ENCODE measurements around the gene MCTP1.

Gene MCTP1

GRCh38 chr5:95069021-95069420 is 215.9 kb downstream of the MCTP1 start:
- DNase-seq (ENCODE audit: insufficient read length) (no peak), FAIRE-seq (no peak)
- TF ChIP-seq POLR2AphosphoS5 (IDR thresholded peaks at IDR 0.05; ENCODE audit: low read depth, low read length): no peak
- TF ChIP-seq TAF1 (IDR thresholded peaks at IDR 0.05; ENCODE audit: borderline replicate concordance, low read depth, low read length): no peak
- TF ChIP-seq POLR2A (IDR thresholded peaks at IDR 0.05; ENCODE audit: low read depth, low read length): no peak

- peak; percentile 69 for FAIRE-seq
- no peak for DNase-seq (ENCODE audit: insufficient read length)
- TF ChIP-seq POLR2AphosphoS5 (IDR thresholded peaks at IDR 0.05; ENCODE audit: low read depth, low read length) (no peak), POLR2A (IDR thresholded peaks at IDR 0.05; ENCODE audit: low read depth, low read length) (no peak)
These were observed 216.5 kb downstream of the MCTP1 start for GRCh38 chr5:95068289-95068910.

GRCh38 chr5:95066048-95066447 is 218.8 kb downstream of the MCTP1 start:
- TF ChIP-seq TAF1 (IDR thresholded peaks at IDR 0.05; ENCODE audit: borderline replicate concordance, low read depth, low read length) (no peak), POLR2AphosphoS5 (IDR thresholded peaks at IDR 0.05; ENCODE audit: low read depth, low read length) (no peak), POLR2A (IDR thresholded peaks at IDR 0.05; ENCODE audit: low read depth, low read length) (no peak)
- DNase-seq (ENCODE audit: insufficient read length) (no peak), FAIRE-seq (peak; percentile 14)

GRCh38 chr5:95063492-95063891 is 221.4 kb downstream of the MCTP1 start:
- DNase-seq (ENCODE audit: insufficient read length) (no peak), FAIRE-seq (no peak)
- no peak for TF ChIP-seq POLR2AphosphoS5 (IDR thresholded peaks at IDR 0.05; ENCODE audit: low read depth, low read length)
- TF ChIP-seq TAF1 (IDR thresholded peaks at IDR 0.05; ENCODE audit: borderline replicate concordance, low read depth, low read length): no peak
- no peak for TF ChIP-seq POLR2A (IDR thresholded peaks at IDR 0.05; ENCODE audit: low read depth, low read length)

- DNase-seq (ENCODE audit: insufficient read length) (no peak), FAIRE-seq (no peak)
- TF ChIP-seq POLR2AphosphoS5 (IDR thresholded peaks at IDR 0.05; ENCODE audit: low read depth, low read length) (no peak), TAF1 (IDR thresholded peaks at IDR 0.05; ENCODE audit: borderline replicate concordance, low read depth, low read length) (no peak), POLR2A (IDR thresholded peaks at IDR 0.05; ENCODE audit: low read depth, low read length) (no peak)
These were observed 224.8 kb downstream of the MCTP1 start for GRCh38 chr5:95060098-95060497.

- no peak for DNase-seq (ENCODE audit: insufficient read length)
- FAIRE-seq: no peak
- TF ChIP-seq TAF1 (IDR thresholded peaks at IDR 0.05; ENCODE audit: borderline replicate concordance, low read depth, low read length) (no peak), POLR2AphosphoS5 (IDR thresholded peaks at IDR 0.05; ENCODE audit: low read depth, low read length) (no peak), POLR2A (IDR thresholded peaks at IDR 0.05; ENCODE audit: low read depth, low read length) (no peak)
These were observed 225.3 kb downstream of the MCTP1 start for GRCh38 chr5:95059636-95060035.

- no peak for FAIRE-seq
- no peak for DNase-seq (ENCODE audit: insufficient read length)
- no peak for TF ChIP-seq POLR2A (IDR thresholded peaks at IDR 0.05; ENCODE audit: low read depth, low read length)
- TF ChIP-seq POLR2AphosphoS5 (IDR thresholded peaks at IDR 0.05; ENCODE audit: low read depth, low read length): no peak
- no peak for TF ChIP-seq TAF1 (IDR thresholded peaks at IDR 0.05; ENCODE audit: borderline replicate concordance, low read depth, low read length)
These were observed 227.3 kb downstream of the MCTP1 start for GRCh38 chr5:95057615-95058014.

- no peak for DNase-seq (ENCODE audit: insufficient read length)
- no peak for TF ChIP-seq POLR2A (IDR thresholded peaks at IDR 0.05; ENCODE audit: low read depth, low read length)
- no peak for TF ChIP-seq TAF1 (IDR thresholded peaks at IDR 0.05; ENCODE audit: borderline replicate concordance, low read depth, low read length)
- no peak for TF ChIP-seq POLR2AphosphoS5 (IDR thresholded peaks at IDR 0.05; ENCODE audit: low read depth, low read length)
- FAIRE-seq: no peak
These were observed 231.6 kb downstream of the MCTP1 start for GRCh38 chr5:95053253-95053652.

- DNase-seq (ENCODE audit: insufficient read length) (no peak), FAIRE-seq (no peak)
- no peak for TF ChIP-seq POLR2AphosphoS5 (IDR thresholded peaks at IDR 0.05; ENCODE audit: low read depth, low read length)
These were observed 234.2 kb downstream of the MCTP1 start for GRCh38 chr5:95050708-95051107.

GRCh38 chr5:95048628-95049027 is 236.3 kb downstream of the MCTP1 start:
- FAIRE-seq (no peak), DNase-seq (ENCODE audit: insufficient read length) (no peak)
- no peak for TF ChIP-seq POLR2A (IDR thresholded peaks at IDR 0.05; ENCODE audit: low read depth, low read length)
- TF ChIP-seq POLR2AphosphoS5 (IDR thresholded peaks at IDR 0.05; ENCODE audit: low read depth, low read length): no peak
- TF ChIP-seq TAF1 (IDR thresholded peaks at IDR 0.05; ENCODE audit: borderline replicate concordance, low read depth, low read length): no peak

- TF ChIP-seq TAF1 (IDR thresholded peaks at IDR 0.05; ENCODE audit: borderline replicate concordance, low read depth, low read length) (no peak), POLR2AphosphoS5 (IDR thresholded peaks at IDR 0.05; ENCODE audit: low read depth, low read length) (no peak), POLR2A (IDR thresholded peaks at IDR 0.05; ENCODE audit: low read depth, low read length) (no peak)
- FAIRE-seq: no peak
- DNase-seq (ENCODE audit: insufficient read length): no peak
These were observed 239.5 kb downstream of the MCTP1 start for GRCh38 chr5:95045181-95045965.

- DNase-seq (ENCODE audit: insufficient read length): no peak
- no peak for FAIRE-seq
- TF ChIP-seq POLR2AphosphoS5 (IDR thresholded peaks at IDR 0.05; ENCODE audit: low read depth, low read length) (no peak), POLR2A (IDR thresholded peaks at IDR 0.05; ENCODE audit: low read depth, low read length) (no peak), TAF1 (IDR thresholded peaks at IDR 0.05; ENCODE audit: borderline replicate concordance, low read depth, low read length) (no peak)
These were observed 240.8 kb downstream of the MCTP1 start for GRCh38 chr5:95044096-95044495.
